ENCODE data around the gene RABGAP1.

Gene RABGAP1

DNA sequence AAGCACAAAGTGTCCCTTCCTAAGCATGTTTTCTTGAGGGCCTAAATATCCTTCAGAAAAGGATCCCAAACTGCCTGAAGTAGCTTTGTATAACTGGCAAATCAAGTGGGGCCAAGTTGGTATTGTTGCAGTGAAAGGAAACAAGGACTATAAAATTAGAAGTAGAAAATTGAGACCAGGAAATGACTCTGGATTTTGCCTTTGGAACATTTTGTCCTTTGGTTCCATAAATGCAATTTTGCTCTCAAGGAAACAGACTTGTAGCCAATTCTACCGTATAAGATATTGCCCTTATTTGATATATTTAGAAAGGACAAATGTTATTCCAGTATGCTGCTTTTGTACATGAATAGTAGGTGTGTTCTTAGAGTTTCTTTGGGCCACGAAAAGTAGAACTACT is 34.4 kb downstream of the RABGAP1 start:
- no peaks in the 10 kb centered on the region for H3K27me3 ChIP-seq (ENCODE audit: insufficient read depth, poor library complexity, severe bottlenecking)
- no peak overlapping the region for H3K4me3 ChIP-seq (replicated peaks; ENCODE audit: insufficient read depth, low read length)
- no peak overlapping the region; the same call in 1 of the 2 replicates for H3K27ac ChIP-seq (replicated peaks)
- DNase-seq (ENCODE audit: low read depth in 1 of 2, low spot score in 1 of 2) = no peak
- TF ChIP-seq POLR2AphosphoS5 (IDR thresholded peaks at IDR 0.05; ENCODE audit: low read depth) (no peak), SPI1 (IDR thresholded peaks at IDR 0.05; ENCODE audit: borderline replicate concordance, low read depth) (no peak)

DNA sequence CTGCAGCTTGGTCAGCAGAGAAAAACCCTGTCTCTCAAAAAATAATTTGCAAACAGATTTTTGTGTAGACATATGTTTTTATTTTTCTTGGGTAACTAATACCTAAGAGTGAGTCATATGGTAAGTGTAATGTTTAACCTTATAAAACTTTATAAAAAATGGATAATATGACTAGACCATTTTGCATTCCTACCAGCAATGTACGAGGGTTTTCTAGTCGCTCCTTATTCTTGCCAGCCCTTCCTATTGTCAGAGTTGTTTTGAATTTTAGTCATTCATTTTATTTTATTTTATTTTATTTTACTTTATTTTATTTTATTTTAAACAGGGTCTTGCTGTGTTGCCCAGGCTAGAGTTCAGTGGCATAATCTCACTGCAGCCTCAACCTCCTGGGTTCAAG is 37.8 kb downstream of the RABGAP1 start:
- Histone ChIP-seq H3K4me3 (replicated peaks; ENCODE audit: insufficient read depth, low read length) (no peak overlapping the region), H3K27me3 (ENCODE audit: insufficient read depth, poor library complexity, severe bottlenecking) (no peaks in the 10 kb centered on the region), H3K27ac (replicated peaks) (no peak overlapping the region)
- no peak for DNase-seq (ENCODE audit: low read depth in 1 of 2, low spot score in 1 of 2)
- TF ChIP-seq SPI1 (IDR thresholded peaks at IDR 0.05; ENCODE audit: borderline replicate concordance, low read depth) (no peak), GABPA (IDR thresholded peaks at IDR 0.05; ENCODE audit: low read depth) (no peak), POLR2AphosphoS5 (IDR thresholded peaks at IDR 0.05; ENCODE audit: low read depth) (no peak)
- TF ChIP-seq, protein P1, sequence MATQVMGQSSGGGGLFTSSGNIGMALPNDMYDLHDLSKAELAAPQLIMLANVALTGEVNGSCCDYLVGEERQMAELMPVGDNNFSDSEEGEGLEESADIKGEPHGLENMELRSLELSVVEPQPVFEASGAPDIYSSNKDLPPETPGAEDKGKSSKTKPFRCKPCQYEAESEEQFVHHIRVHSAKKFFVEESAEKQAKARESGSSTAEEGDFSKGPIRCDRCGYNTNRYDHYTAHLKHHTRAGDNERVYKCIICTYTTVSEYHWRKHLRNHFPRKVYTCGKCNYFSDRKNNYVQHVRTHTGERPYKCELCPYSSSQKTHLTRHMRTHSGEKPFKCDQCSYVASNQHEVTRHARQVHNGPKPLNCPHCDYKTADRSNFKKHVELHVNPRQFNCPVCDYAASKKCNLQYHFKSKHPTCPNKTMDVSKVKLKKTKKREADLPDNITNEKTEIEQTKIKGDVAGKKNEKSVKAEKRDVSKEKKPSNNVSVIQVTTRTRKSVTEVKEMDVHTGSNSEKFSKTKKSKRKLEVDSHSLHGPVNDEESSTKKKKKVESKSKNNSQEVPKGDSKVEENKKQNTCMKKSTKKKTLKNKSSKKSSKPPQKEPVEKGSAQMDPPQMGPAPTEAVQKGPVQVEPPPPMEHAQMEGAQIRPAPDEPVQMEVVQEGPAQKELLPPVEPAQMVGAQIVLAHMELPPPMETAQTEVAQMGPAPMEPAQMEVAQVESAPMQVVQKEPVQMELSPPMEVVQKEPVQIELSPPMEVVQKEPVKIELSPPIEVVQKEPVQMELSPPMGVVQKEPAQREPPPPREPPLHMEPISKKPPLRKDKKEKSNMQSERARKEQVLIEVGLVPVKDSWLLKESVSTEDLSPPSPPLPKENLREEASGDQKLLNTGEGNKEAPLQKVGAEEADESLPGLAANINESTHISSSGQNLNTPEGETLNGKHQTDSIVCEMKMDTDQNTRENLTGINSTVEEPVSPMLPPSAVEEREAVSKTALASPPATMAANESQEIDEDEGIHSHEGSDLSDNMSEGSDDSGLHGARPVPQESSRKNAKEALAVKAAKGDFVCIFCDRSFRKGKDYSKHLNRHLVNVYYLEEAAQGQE (IDR thresholded peaks at IDR 0.05; ENCODE audit: insufficient replicate concordance, low read depth) = no peak
- TF ChIP-seq, protein P2, sequence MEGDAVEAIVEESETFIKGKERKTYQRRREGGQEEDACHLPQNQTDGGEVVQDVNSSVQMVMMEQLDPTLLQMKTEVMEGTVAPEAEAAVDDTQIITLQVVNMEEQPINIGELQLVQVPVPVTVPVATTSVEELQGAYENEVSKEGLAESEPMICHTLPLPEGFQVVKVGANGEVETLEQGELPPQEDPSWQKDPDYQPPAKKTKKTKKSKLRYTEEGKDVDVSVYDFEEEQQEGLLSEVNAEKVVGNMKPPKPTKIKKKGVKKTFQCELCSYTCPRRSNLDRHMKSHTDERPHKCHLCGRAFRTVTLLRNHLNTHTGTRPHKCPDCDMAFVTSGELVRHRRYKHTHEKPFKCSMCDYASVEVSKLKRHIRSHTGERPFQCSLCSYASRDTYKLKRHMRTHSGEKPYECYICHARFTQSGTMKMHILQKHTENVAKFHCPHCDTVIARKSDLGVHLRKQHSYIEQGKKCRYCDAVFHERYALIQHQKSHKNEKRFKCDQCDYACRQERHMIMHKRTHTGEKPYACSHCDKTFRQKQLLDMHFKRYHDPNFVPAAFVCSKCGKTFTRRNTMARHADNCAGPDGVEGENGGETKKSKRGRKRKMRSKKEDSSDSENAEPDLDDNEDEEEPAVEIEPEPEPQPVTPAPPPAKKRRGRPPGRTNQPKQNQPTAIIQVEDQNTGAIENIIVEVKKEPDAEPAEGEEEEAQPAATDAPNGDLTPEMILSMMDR (IDR thresholded peaks at IDR 0.05; ENCODE audit: insufficient read depth, low read length) = no peak

DNA sequence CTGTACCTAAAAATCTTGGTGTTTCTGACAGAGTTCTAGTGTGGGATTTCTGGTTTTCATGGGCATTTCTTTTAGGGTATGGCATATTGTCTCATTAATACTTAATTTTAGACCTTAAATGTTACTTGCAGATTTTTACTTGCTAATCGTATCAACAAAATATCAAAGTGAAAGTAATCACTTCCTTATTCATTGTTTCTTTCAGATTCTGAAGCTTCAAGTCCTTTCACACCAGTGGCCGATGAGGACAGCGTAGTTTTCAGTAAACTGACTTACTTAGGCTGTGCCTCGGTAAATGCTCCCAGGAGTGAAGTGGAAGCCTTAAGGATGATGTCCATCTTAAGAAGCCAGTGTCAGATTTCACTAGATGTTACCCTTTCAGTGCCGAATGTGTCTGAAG is 45.2 kb downstream of the RABGAP1 start:
- Histone ChIP-seq H3K4me3 (replicated peaks; ENCODE audit: insufficient read depth, low read length) (no peak overlapping the region), H3K27me3 (ENCODE audit: insufficient read depth, poor library complexity, severe bottlenecking) (no peaks in the 10 kb centered on the region), H3K27ac (replicated peaks) (no peak overlapping the region)
- no peak for DNase-seq (ENCODE audit: low read depth in 1 of 2, low spot score in 1 of 2)
- TF ChIP-seq, protein P1 (IDR thresholded peaks at IDR 0.05; ENCODE audit: insufficient replicate concordance, low read depth) = no peak
- TF ChIP-seq, protein P2 (IDR thresholded peaks at IDR 0.05; ENCODE audit: insufficient read depth, low read length) = no peak

DNA sequence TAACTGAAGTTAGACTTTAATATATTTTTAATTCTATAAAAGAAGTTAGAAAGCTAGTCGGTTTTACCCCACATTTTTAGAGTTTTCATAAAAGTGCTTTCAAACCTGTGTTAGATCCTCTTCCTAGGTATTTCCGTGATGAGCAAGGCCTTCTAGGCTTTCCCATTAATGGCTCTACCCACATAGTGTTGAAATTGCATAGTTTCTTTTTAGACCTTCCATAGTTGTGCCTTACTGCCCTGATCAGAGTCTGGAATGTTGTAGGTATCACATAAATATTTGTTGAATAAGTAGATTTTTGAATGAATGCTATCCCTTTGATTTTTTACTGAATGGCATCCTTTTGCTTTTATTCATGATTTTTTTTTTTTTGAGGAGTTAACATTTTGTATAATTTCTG is 47.3 kb downstream of the RABGAP1 start:
- TF ChIP-seq SPI1 (IDR thresholded peaks at IDR 0.05; ENCODE audit: borderline replicate concordance, low read depth) = no peak
- TF ChIP-seq GABPA (IDR thresholded peaks at IDR 0.05; ENCODE audit: low read depth) = no peak
- TF ChIP-seq, protein P1 (IDR thresholded peaks at IDR 0.05; ENCODE audit: insufficient replicate concordance, low read depth) = no peak
- TF ChIP-seq, protein P2 (IDR thresholded peaks at IDR 0.05; ENCODE audit: insufficient read depth, low read length) = no peak
- TF ChIP-seq POLR2AphosphoS5 (IDR thresholded peaks at IDR 0.05; ENCODE audit: low read depth) = no peak
- no peak for DNase-seq (ENCODE audit: low read depth in 1 of 2, low spot score in 1 of 2)
- Histone ChIP-seq H3K27me3 (ENCODE audit: insufficient read depth, poor library complexity, severe bottlenecking) (no peaks in the 10 kb centered on the region), H3K27ac (replicated peaks) (no peak overlapping the region), H3K4me3 (replicated peaks; ENCODE audit: insufficient read depth, low read length) (no peak overlapping the region)

Measured in HL-60 (cell line).